Measurements from ENCODE around the gene WFIKKN1. TPM values are rescaled to one million over a fixed set of nuclear protein-coding genes. Genes with fewer than 3 reads are reported as not detected.

WFIKKN1 gene
- total and polyA plus RNA-seq, 2 of the 13 experiments (the other 11 are each of a cell fraction or from before 2014, with no cell fraction given) = 1.7 to 4.9 TPM

DNA sequence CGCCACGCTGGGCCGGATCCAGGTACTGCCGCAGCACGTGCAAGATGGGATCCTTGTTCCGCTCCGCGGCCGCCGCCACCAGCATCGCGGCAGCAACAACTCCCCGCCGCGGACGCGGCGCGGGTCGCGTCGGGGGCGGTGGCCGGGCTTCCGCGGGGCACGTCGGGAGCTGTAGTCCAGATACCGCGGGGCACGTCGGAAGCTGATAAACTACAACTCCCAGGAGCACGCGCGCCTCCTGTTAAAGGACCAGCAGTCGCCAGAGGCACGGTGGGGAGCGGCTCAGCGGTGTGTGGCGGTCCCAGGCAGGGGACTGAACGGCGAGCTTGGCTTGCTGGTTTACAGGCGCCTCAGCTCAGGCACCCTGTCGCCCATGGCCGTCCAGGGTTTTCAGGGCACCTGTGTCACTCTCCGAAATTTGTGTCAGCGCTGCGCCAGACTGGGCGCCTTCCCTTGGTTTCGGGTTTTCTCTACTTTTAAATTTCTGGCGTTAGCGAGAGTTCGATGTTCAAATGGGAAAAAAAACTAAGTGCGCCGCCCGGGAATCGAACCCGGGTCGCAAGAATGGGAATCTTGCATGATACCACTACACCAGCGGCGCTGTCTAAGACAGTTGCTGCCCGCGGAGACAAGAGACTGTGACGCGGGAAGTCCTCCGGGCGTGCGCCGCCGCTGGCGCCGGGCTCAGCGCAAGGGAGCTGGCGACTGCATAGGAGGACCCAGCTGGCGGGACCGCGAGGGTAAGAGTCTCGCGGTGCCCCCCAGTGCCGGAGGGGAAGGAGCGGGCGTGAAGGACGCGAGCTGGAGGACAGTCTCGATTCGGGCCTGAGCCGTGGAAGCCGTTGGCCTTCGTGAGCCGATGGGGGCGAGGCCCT, 5.7 kb downstream of the WFIKKN1 start, which contains the start of gene METTL26 (continued):
- TF ChIP-seq SP2 (CRISPR knock-in tag; IDR thresholded peaks at IDR 0.05) = no peak
- peak; percentile 72 for TF ChIP-seq ZEB1 (IDR thresholded peaks at IDR 0.05; ENCODE audit: insufficient replicate concordance, low read depth)
- TF ChIP-seq, protein P1, sequence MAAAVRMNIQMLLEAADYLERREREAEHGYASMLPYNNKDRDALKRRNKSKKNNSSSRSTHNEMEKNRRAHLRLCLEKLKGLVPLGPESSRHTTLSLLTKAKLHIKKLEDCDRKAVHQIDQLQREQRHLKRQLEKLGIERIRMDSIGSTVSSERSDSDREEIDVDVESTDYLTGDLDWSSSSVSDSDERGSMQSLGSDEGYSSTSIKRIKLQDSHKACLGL (CRISPR knock-in tag; IDR thresholded peaks at IDR 0.05) = peak; percentile 75
- peak; percentile 95 for TF ChIP-seq YEATS4 (CRISPR knock-in tag; IDR thresholded peaks at IDR 0.05; ENCODE audit: borderline replicate concordance)
- no peak for TF ChIP-seq ZSCAN22 (CRISPR knock-in tag; IDR thresholded peaks at IDR 0.05)
- TF ChIP-seq CREM (IDR thresholded peaks at IDR 0.05) = peak; percentile 83
- TF ChIP-seq CREM (CRISPR knock-in tag; IDR thresholded peaks at IDR 0.05) = no peak
- 0 out of 2 replicates have a peak, but pooled peaks have one; percentile 40 for TF ChIP-seq NFKBIZ (CRISPR knock-in tag; IDR thresholded peaks at IDR 0.05)
- TF ChIP-seq ARNT (IDR thresholded peaks at IDR 0.05) = no peak
- TF ChIP-seq ZNF816 (CRISPR knock-in tag; IDR thresholded peaks at IDR 0.05; ENCODE audit: borderline replicate concordance) = 0 out of 2 replicates have a peak, but pooled peaks have one; percentile 78
- TF ChIP-seq, protein P2, sequence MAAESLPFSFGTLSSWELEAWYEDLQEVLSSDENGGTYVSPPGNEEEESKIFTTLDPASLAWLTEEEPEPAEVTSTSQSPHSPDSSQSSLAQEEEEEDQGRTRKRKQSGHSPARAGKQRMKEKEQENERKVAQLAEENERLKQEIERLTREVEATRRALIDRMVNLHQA (CRISPR knock-in tag; IDR thresholded peaks at IDR 0.05) = no peak
- TF ChIP-seq, protein P3, sequence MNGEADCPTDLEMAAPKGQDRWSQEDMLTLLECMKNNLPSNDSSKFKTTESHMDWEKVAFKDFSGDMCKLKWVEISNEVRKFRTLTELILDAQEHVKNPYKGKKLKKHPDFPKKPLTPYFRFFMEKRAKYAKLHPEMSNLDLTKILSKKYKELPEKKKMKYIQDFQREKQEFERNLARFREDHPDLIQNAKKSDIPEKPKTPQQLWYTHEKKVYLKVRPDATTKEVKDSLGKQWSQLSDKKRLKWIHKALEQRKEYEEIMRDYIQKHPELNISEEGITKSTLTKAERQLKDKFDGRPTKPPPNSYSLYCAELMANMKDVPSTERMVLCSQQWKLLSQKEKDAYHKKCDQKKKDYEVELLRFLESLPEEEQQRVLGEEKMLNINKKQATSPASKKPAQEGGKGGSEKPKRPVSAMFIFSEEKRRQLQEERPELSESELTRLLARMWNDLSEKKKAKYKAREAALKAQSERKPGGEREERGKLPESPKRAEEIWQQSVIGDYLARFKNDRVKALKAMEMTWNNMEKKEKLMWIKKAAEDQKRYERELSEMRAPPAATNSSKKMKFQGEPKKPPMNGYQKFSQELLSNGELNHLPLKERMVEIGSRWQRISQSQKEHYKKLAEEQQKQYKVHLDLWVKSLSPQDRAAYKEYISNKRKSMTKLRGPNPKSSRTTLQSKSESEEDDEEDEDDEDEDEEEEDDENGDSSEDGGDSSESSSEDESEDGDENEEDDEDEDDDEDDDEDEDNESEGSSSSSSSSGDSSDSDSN (CRISPR knock-in tag; IDR thresholded peaks at IDR 0.05) = peak; percentile 65
- TF ChIP-seq NFYC (CRISPR knock-in tag; IDR thresholded peaks at IDR 0.05) = no peak; the same call in 1 of the 2 replicates
- TF ChIP-seq ZNF20 (CRISPR knock-in tag; IDR thresholded peaks at IDR 0.05) = no peak
- peak; percentile 67; the same call in 1 of the 2 replicates for TF ChIP-seq ZNF136 (CRISPR knock-in tag; IDR thresholded peaks at IDR 0.05; ENCODE audit: low read depth)
- 0 out of 2 replicates have a peak, but pooled peaks have one; percentile 16 for TF ChIP-seq CC2D1A (CRISPR knock-in tag; IDR thresholded peaks at IDR 0.05)
- TF ChIP-seq, protein P4, sequence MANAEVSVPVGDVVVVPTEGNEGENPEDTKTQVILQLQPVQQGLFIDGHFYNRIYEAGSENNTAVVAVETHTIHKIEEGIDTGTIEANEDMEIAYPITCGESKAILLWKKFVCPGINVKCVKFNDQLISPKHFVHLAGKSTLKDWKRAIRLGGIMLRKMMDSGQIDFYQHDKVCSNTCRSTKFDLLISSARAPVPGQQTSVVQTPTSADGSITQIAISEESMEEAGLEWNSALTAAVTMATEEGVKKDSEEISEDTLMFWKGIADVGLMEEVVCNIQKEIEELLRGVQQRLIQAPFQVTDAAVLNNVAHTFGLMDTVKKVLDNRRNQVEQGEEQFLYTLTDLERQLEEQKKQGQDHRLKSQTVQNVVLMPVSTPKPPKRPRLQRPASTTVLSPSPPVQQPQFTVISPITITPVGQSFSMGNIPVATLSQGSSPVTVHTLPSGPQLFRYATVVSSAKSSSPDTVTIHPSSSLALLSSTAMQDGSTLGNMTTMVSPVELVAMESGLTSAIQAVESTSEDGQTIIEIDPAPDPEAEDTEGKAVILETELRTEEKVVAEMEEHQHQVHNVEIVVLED (CRISPR knock-in tag; IDR thresholded peaks at IDR 0.05; ENCODE audit: borderline replicate concordance) = peak; percentile 97
- peak; percentile 90; the same call in 1 of the 2 replicates for TF ChIP-seq SIN3A (IDR thresholded peaks at IDR 0.05; ENCODE audit: borderline replicate concordance, low read depth, low read length)
- TF ChIP-seq KLF15 (CRISPR knock-in tag; IDR thresholded peaks at IDR 0.05; ENCODE audit: borderline replicate concordance) = no peak; the same call in 1 of the 2 replicates
- no peak for TF ChIP-seq ATM (IDR thresholded peaks at IDR 0.05; ENCODE audit: borderline replicate concordance)
- 0 out of 2 replicates have a peak, but pooled peaks have one; percentile 63 for TF ChIP-seq ZNF101 (CRISPR knock-in tag; IDR thresholded peaks at IDR 0.05; ENCODE audit: borderline replicate concordance, low read depth)
- TF ChIP-seq, protein P5, sequence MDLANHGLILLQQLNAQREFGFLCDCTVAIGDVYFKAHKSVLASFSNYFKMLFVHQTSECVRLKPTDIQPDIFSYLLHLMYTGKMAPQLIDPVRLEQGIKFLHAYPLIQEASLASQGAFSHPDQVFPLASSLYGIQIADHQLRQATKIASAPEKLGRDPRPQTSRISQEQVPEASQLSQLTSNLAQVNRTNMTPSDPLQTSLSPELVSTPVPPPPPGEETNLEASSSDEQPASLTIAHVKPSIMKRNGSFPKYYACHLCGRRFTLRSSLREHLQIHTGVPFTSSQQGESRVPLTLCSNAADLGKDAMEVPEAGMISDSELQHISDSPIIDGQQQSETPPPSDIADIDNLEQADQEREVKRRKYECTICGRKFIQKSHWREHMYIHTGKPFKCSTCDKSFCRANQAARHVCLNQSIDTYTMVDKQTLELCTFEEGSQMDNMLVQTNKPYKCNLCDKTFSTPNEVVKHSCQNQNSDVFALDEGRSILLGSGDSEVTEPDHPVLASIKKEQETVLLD (CRISPR knock-in tag; IDR thresholded peaks at IDR 0.05; ENCODE audit: low read depth) = peak; percentile 84
- TF ChIP-seq ZNF431 (CRISPR knock-in tag; IDR thresholded peaks at IDR 0.05; ENCODE audit: borderline replicate concordance, low read depth) = peak; percentile 57; the same call in 1 of the 2 replicates
